ENCODE data around the gene CCNJL.
"Not testable (repeated sequence)": the region's sequence is repeated elsewhere in the genome, so short reads cannot be mapped to it uniquely, and the experiment has no call there.

The CCNJL gene

GRCh38 chr5:160253441-160253840, 58.9 kb downstream of the CCNJL start:
- Mint-ChIP-seq H3K36me3 (no peaks in the 10 kb centered on the region), H3K27me3 (peaks cover 2% of the 10 kb centered on the region), H3K4me3 (no peak overlapping the region), H3K9me3 (no peaks in the 10 kb centered on the region), H3K27ac (no peak overlapping the region), H3K4me1 (no peaks in the 10 kb centered on the region)
- DNase-seq (ENCODE audit: low spot score in 2 of 2): no peak
- ATAC-seq (ENCODE audit: low read depth): no peak

- H3K27me3 Mint-ChIP-seq: no peaks in the 10 kb centered on the region
- no peaks in the 10 kb centered on the region for H3K36me3 Mint-ChIP-seq
- no peak overlapping the region for H3K4me3 Mint-ChIP-seq
- ATAC-seq (ENCODE audit: low read depth) (no peak), DNase-seq (ENCODE audit: low spot score in 2 of 2) (no peak)
- no peaks in the 10 kb centered on the region for H3K4me1 Mint-ChIP-seq
- no peaks in the 10 kb centered on the region for H3K9me3 Mint-ChIP-seq
- H3K27ac Mint-ChIP-seq: no peak overlapping the region
These were observed 59.4 kb downstream of the CCNJL start for GRCh38 chr5:160252916-160253315.

- Mint-ChIP-seq H3K27ac (no peak overlapping the region), H3K4me1 (no peaks in the 10 kb centered on the region), H3K27me3 (no peaks in the 10 kb centered on the region), H3K36me3 (no peaks in the 10 kb centered on the region), H3K9me3 (no peaks in the 10 kb centered on the region), H3K4me3 (no peak overlapping the region)
- ATAC-seq (ENCODE audit: low read depth) (no peak), DNase-seq (ENCODE audit: low spot score in 2 of 2) (no peak)
These were observed 60.8 kb downstream of the CCNJL start for GRCh38 chr5:160251406-160252155.

- Mint-ChIP-seq H3K9me3 (no peaks in the 10 kb centered on the region), H3K4me3 (no peak overlapping the region), H3K27ac (no peak overlapping the region), H3K36me3 (no peaks in the 10 kb centered on the region), H3K4me1 (no peaks in the 10 kb centered on the region), H3K27me3 (no peaks in the 10 kb centered on the region)
- ATAC-seq (ENCODE audit: low read depth) (no peak), DNase-seq (ENCODE audit: low spot score in 2 of 2) (no peak)
These were observed 61.5 kb downstream of the CCNJL start for GRCh38 chr5:160250826-160251225.

- Mint-ChIP-seq H3K9me3 (no peaks in the 10 kb centered on the region), H3K27ac (no peak overlapping the region), H3K36me3 (no peaks in the 10 kb centered on the region), H3K4me3 (no peak overlapping the region), H3K4me1 (no peaks in the 10 kb centered on the region), H3K27me3 (no peaks in the 10 kb centered on the region)
- ATAC-seq (ENCODE audit: low read depth) (no peak), DNase-seq (ENCODE audit: low spot score in 2 of 2) (no peak)
These were observed 62.1 kb downstream of the CCNJL start for GRCh38 chr5:160250226-160250625.

- ATAC-seq (ENCODE audit: low read depth); H3K9me3 Mint-ChIP-seq; H3K36me3 Mint-ChIP-seq; H3K27me3 Mint-ChIP-seq; H3K4me3 Mint-ChIP-seq; DNase-seq (ENCODE audit: low spot score in 2 of 2); H3K27ac Mint-ChIP-seq; H3K4me1 Mint-ChIP-seq: not testable (repeated sequence)
These were observed 62.8 kb downstream of the CCNJL start for GRCh38 chr5:160249570-160249969.

GRCh38 chr5:160245506-160246086, 66.8 kb downstream of the CCNJL start:
- no peaks in the 10 kb centered on the region for H3K4me1 Mint-ChIP-seq
- no peak overlapping the region for H3K4me3 Mint-ChIP-seq
- no peak for DNase-seq (ENCODE audit: low spot score in 2 of 2)
- H3K9me3 Mint-ChIP-seq: no peaks in the 10 kb centered on the region
- no peak for ATAC-seq (ENCODE audit: low read depth)
- no peaks in the 10 kb centered on the region for H3K36me3 Mint-ChIP-seq
- no peak overlapping the region for H3K27ac Mint-ChIP-seq
- peaks cover 5% of the 10 kb centered on the region for H3K27me3 Mint-ChIP-seq

- Mint-ChIP-seq H3K27ac (no peak overlapping the region), H3K27me3 (peaks cover 20% of the 10 kb centered on the region), H3K36me3 (no peaks in the 10 kb centered on the region), H3K4me1 (no peaks in the 10 kb centered on the region), H3K4me3 (no peak overlapping the region), H3K9me3 (no peaks in the 10 kb centered on the region)
- ATAC-seq (ENCODE audit: low read depth) (no peak), DNase-seq (ENCODE audit: low spot score in 2 of 2) (no peak)
These were observed 70.2 kb downstream of the CCNJL start for GRCh38 chr5:160242145-160242544.

GRCh38 chr5:160240350-160240749, 72.0 kb downstream of the CCNJL start:
- H3K27me3 Mint-ChIP-seq: peaks cover 20% of the 10 kb centered on the region
- DNase-seq (ENCODE audit: low spot score in 2 of 2): no peak
- no peak overlapping the region for H3K27ac Mint-ChIP-seq
- no peak for ATAC-seq (ENCODE audit: low read depth)
- H3K4me3 Mint-ChIP-seq: no peak overlapping the region
- H3K9me3 Mint-ChIP-seq: no peaks in the 10 kb centered on the region
- H3K4me1 Mint-ChIP-seq: no peaks in the 10 kb centered on the region
- H3K36me3 Mint-ChIP-seq: no peaks in the 10 kb centered on the region

GRCh38 chr5:160237571-160238093, 74.7 kb downstream of the CCNJL start:
- Mint-ChIP-seq H3K27me3 (peaks cover 17% of the 10 kb centered on the region), H3K4me3 (no peak overlapping the region), H3K4me1 (no peaks in the 10 kb centered on the region), H3K36me3 (no peaks in the 10 kb centered on the region), H3K27ac (no peak overlapping the region), H3K9me3 (no peaks in the 10 kb centered on the region)
- ATAC-seq (ENCODE audit: low read depth) (no peak), DNase-seq (ENCODE audit: low spot score in 2 of 2) (no peak)

- Mint-ChIP-seq H3K27ac (no peak overlapping the region), H3K4me3 (no peak overlapping the region), H3K9me3 (no peaks in the 10 kb centered on the region), H3K4me1 (no peaks in the 10 kb centered on the region), H3K36me3 (no peaks in the 10 kb centered on the region), H3K27me3 (peaks cover 16% of the 10 kb centered on the region)
- ATAC-seq (ENCODE audit: low read depth) (no peak), DNase-seq (ENCODE audit: low spot score in 2 of 2) (no peak)
These were observed 76.6 kb downstream of the CCNJL start for GRCh38 chr5:160235731-160236130.

GRCh38 chr5:160233215-160233614, 79.1 kb downstream of the CCNJL start:
- H3K27ac Mint-ChIP-seq: no peak overlapping the region
- no peaks in the 10 kb centered on the region for H3K4me1 Mint-ChIP-seq
- no peaks in the 10 kb centered on the region for H3K9me3 Mint-ChIP-seq
- H3K36me3 Mint-ChIP-seq: no peaks in the 10 kb centered on the region
- ATAC-seq (ENCODE audit: low read depth) (no peak), DNase-seq (ENCODE audit: low spot score in 2 of 2) (no peak)
- peaks cover 8% of the 10 kb centered on the region for H3K27me3 Mint-ChIP-seq
- no peak overlapping the region for H3K4me3 Mint-ChIP-seq

GRCh38 chr5:160231783-160232342, 80.5 kb downstream of the CCNJL start:
- Mint-ChIP-seq H3K4me3 (no peak overlapping the region), H3K4me1 (no peaks in the 10 kb centered on the region), H3K27ac (no peak overlapping the region), H3K9me3 (no peaks in the 10 kb centered on the region), H3K36me3 (no peaks in the 10 kb centered on the region), H3K27me3 (no peaks in the 10 kb centered on the region)
- DNase-seq (ENCODE audit: low spot score in 2 of 2): no peak
- no peak for ATAC-seq (ENCODE audit: low read depth)

- Mint-ChIP-seq H3K27me3 (no peaks in the 10 kb centered on the region), H3K9me3 (no peaks in the 10 kb centered on the region), H3K4me3 (no peak overlapping the region), H3K36me3 (no peaks in the 10 kb centered on the region), H3K27ac (no peak overlapping the region), H3K4me1 (no peaks in the 10 kb centered on the region)
- no peak for DNase-seq (ENCODE audit: low spot score in 2 of 2)
- no peak for ATAC-seq (ENCODE audit: low read depth)
These were observed 81.5 kb downstream of the CCNJL start for GRCh38 chr5:160230686-160231527.

Measured in memory B cell (primary cell).